BJ (cell line): ENCODE results near the gene SLFNL1. TPM values are rescaled to one million over a fixed set of nuclear protein-coding genes. Genes with fewer than 3 reads are reported as not detected.

Experiments used
- CTCF ChIA-PET: fragments of 350-600 bp; formaldehyde crosslinking; extraction: SDS; loops from one replicate; lab custom pipeline; 2021; ENCODE audit warnings: antibody characterized with exemption, inconsistent platforms; lab: Yijun Ruan, JAX
- POLR2A ChIA-PET: fragments of 300-600 bp; sonication (Branson Sonifier 250); formaldehyde crosslinking; extraction: SDS; loops from one replicate; lab custom pipeline; 2021; ENCODE audit warnings: antibody characterized with exemption; lab: Charles Lee
- DNase-seq: peaks from one replicate; pipeline ENCODE4 v3.0.0-alpha.2; 2011; ENCODE audit warnings: low read depth
- H3K27me3 ChIP-seq: 2 replicates; pipeline ENCODE4 v1.6.0; 2011; ENCODE audit warnings: low read length; ENCODE audit not compliant: control insufficient read depth, insufficient read depth
- H3K36me3 ChIP-seq: 2 replicates; pipeline ENCODE4 v1.5.1; 2011; ENCODE audit warnings: low read length; ENCODE audit not compliant: control insufficient read depth, insufficient read depth
- H3K4me3 ChIP-seq: 2 replicates; pipeline ENCODE4 v1.5.1; 2011; ENCODE audit warnings: low read depth, mild to moderate bottlenecking, control low read depth, low read length
- polyA plus RNA-seq: library from polyadenylated mRNA; depleted of rRNA; stranded (reverse); fragments of >200 nt; gene quantifications from 2 replicates; pipeline ENCODE4 v1.2.3, GENCODE V29; 2011
- TF ChIP-seq, protein P1 (sequence below): IDR thresholded peaks from 2 replicates; pipeline ENCODE4 v1.5.1; 2011; ENCODE audit warnings: low read depth, mild to moderate bottlenecking, control low read depth, inconsistent platforms, low read length, moderate library complexity; ENCODE audit not compliant: insufficient read depth

SLFNL1 gene
- polyA plus RNA-seq, 1 experiment = 0.10 TPM

DNA sequence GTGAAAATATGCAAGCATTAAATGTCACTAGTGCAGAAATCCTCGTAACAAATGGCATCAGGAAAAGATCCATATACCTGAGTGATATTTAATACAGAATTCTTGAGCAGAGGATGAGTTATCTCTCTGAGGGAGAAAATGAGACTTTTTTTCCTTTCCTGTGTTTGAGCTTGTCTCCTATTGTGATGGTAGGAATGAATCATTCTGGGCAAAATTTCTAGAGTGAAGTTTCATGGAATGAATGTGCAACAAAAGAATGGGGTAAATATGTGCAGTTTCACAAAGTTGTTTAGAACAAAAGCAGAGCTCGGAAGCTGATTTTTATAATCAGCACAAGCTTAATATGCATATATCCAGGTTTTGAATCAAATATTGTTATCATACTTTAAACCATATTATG is 37.5 kb downstream of the SLFNL1 start:
- DNase-seq = no peak

GRCh38 chr1:40983286-40983685 is 38.2 kb downstream of the SLFNL1 start:
- 0 out of 2 replicates have a peak, but pooled peaks cover 3% of the 10 kb centered on the region for H3K36me3 ChIP-seq
- POLR2A ChIA-PET = no interaction called here
- CTCF ChIA-PET = interaction anchor here (5.3 kb wide), 1 partner anchor 20 kb away, joined by 25 read pairs; no protein-coding TSS in a partner anchor
- H3K4me3 ChIP-seq = no peak overlapping the region
- no peak for DNase-seq
- TF ChIP-seq, protein P1, sequence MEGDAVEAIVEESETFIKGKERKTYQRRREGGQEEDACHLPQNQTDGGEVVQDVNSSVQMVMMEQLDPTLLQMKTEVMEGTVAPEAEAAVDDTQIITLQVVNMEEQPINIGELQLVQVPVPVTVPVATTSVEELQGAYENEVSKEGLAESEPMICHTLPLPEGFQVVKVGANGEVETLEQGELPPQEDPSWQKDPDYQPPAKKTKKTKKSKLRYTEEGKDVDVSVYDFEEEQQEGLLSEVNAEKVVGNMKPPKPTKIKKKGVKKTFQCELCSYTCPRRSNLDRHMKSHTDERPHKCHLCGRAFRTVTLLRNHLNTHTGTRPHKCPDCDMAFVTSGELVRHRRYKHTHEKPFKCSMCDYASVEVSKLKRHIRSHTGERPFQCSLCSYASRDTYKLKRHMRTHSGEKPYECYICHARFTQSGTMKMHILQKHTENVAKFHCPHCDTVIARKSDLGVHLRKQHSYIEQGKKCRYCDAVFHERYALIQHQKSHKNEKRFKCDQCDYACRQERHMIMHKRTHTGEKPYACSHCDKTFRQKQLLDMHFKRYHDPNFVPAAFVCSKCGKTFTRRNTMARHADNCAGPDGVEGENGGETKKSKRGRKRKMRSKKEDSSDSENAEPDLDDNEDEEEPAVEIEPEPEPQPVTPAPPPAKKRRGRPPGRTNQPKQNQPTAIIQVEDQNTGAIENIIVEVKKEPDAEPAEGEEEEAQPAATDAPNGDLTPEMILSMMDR = no peak
- no peaks in the 10 kb centered on the region for H3K27me3 ChIP-seq

More for the DNA sequence above, 37.5 kb downstream of the SLFNL1 start:
- Histone ChIP-seq H3K27me3 (no peaks in the 10 kb centered on the region), H3K36me3 (peaks cover 4% of the 10 kb centered on the region), H3K4me3 (no peak overlapping the region)
- ChIA-PET CTCF (interaction anchor here (5.3 kb wide), 1 partner anchor 19 kb away, joined by 25 read pairs; no protein-coding TSS in a partner anchor), POLR2A (no interaction called here)
- TF ChIP-seq, protein P1 = no peak

- POLR2A ChIA-PET = interaction anchor here (0.6 kb wide), 1 partner anchor 534 kb away, joined by 4 read pairs; no protein-coding TSS in a partner anchor
- no peak overlapping the region for H3K4me3 ChIP-seq
- TF ChIP-seq, protein P1 = no peak
- CTCF ChIA-PET = interaction anchor here (5.3 kb wide), 1 partner anchor 21 kb away, joined by 25 read pairs; no protein-coding TSS in a partner anchor
- DNase-seq = no peak
- 0 out of 2 replicates have a peak, but pooled peaks cover under 1% of the 10 kb centered on the region for H3K36me3 ChIP-seq
- no peaks in the 10 kb centered on the region for H3K27me3 ChIP-seq
Measured at GRCh38 chr1:40982721-40983120, 38.8 kb downstream of the SLFNL1 start.

DNA sequence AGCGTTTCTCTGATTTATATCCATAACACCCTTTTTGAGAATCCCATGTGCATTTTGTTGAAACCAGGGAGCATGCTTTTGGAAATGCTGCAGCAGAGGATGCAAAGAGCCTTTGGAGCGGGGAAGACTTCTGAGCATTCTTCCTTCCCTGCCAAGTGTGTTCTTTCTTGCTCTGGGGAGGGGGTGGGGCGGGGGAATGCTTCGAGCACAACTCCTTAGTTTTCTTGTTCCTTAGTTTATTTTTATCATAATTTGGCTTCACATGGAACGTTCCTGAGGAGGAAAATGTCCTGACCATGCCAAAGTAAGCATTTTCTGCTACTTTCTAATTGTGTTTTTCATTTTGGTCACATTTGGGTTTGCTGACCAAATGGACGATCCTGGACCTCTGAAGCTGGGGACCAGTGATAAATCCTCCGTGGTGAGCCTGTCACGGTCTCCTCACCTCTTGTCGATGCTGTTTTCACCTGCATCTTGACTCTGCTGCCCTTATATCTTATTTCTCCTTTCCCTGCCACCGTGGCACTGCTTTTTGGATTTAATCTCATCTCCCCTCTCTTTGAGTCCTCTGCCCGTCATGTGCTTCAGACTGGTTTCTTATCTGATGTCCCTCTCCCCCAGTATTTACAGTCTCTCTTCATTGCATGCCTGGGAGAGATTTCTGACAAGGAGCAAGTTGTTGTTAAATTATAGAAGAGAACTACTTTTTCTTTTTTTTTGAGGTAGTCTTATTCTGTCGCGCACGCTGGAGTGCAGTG is 39.7 kb downstream of the SLFNL1 start:
- H3K36me3 ChIP-seq = no peaks in the 10 kb centered on the region
- POLR2A ChIA-PET = no interaction called here
- H3K27me3 ChIP-seq = no peaks in the 10 kb centered on the region
- TF ChIP-seq, protein P1 = no peak
- DNase-seq = no peak
- CTCF ChIA-PET = interaction anchor here (5.3 kb wide), 1 partner anchor 22 kb away, joined by 25 read pairs; no protein-coding TSS in a partner anchor
- H3K4me3 ChIP-seq = no peak overlapping the region

DNA sequence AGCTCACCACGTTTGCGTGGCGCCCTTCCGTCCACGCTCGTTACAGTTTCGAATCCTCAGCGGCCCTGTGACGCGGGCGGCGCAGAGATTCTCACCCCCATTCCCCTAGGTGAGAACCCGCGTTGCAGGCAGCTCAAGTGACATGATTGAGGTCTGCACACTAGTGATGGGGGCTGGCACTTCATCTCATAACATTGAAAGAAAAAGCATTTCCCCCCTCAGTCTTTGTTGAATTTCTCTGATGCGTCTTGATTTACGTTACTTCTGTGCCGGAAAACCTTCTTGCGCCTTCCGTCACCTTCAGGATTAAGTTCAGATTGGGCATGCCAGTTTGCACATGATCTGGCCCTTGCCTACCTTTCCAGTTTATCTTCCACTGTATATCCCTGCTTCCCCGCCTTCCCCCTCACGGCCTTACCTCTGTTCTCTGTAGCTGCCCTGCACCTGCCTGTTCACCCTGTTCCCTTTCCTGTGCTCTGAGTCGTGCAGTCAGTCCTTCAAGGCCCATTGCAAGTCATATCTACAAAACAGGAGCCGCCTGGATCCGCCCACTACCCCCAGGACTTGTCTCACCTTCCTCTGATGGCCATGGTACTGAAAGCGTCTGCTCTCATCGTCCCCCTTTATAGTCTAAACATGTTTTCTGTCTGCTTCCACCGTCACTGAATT is 40.9 kb downstream of the SLFNL1 start:
- Histone ChIP-seq H3K27me3 (no peaks in the 10 kb centered on the region), H3K36me3 (no peaks in the 10 kb centered on the region), H3K4me3 (peak overlapping the region; percentile 65)
- no peak for DNase-seq
- CTCF ChIA-PET = interaction anchor here (0.6 to 2.5 kb wide), 7 partner anchors 10 to 148 kb away, joined by 3 to 11 read pairs (median 5); no protein-coding TSS in a partner anchor
- TF ChIP-seq, protein P1 = no peak
- POLR2A ChIA-PET = interaction anchor here (0.6 to 0.7 kb wide), 2 partner anchors 119 to 163 kb away, joined by 3 to 4 read pairs; partner anchors contain the start of gene CITED4
